Activated CD4-positive, alpha-beta T cell treated with anti-CD3 and anti-CD28 coated beads for 36 hours (primary cell): ENCODE results near the gene STRN4. TPM values are rescaled to one million over a fixed set of nuclear protein-coding genes. Genes with fewer than 3 reads are reported as not detected.
"Not testable (repeated sequence)": the region's sequence is repeated elsewhere in the genome, so short reads cannot be mapped to it uniquely, and the experiment has no call there.

Experiments
- ATAC-seq: fragments of 200-7000 bp; cut with Tn5 transposase; one replicate; pipeline ENCODE4 v1.10.0; 2021; ENCODE audit warnings: mild to moderate bottlenecking, moderate library complexity
- CTCF ChIA-PET: fragments of 350-600 bp; sonication (Branson Sonifier 250); formaldehyde crosslinking; loops from one replicate; lab custom pipeline; 2021; ENCODE audit warnings: antibody characterized with exemption; lab: Charles Lee
- POLR2A ChIA-PET: fragments of 350-600 bp; sonication (Branson Sonifier 250); formaldehyde crosslinking; loops from one replicate; lab custom pipeline; 2021; ENCODE audit warnings: antibody characterized with exemption, inconsistent platforms; lab: Charles Lee
- DNase-seq: peaks from one replicate; pipeline ENCODE4 v3.0.0-alpha.2; 2020
- H3K27ac Mint-ChIP-seq: one replicate; pipeline ENCODE4 v1.8.0; 2021; ENCODE audit warnings: mixed read lengths
- H3K27me3 Mint-ChIP-seq: one replicate; pipeline ENCODE4 v1.8.0; 2021; ENCODE audit warnings: mixed read lengths
- H3K36me3 Mint-ChIP-seq: one replicate; pipeline ENCODE4 v1.8.0; 2021; ENCODE audit warnings: low read depth, mixed read lengths
- H3K4me1 Mint-ChIP-seq: one replicate; pipeline ENCODE4 v1.8.0; 2021; ENCODE audit warnings: mixed read lengths
- H3K4me3 Mint-ChIP-seq: one replicate; pipeline ENCODE4 v1.8.0; 2021; ENCODE audit warnings: mild to moderate bottlenecking, moderate library complexity, mixed read lengths
- H3K9me3 Mint-ChIP-seq: one replicate; pipeline ENCODE4 v1.8.0; 2021; ENCODE audit warnings: low read depth, mixed read lengths
- intact Hi-C, 2 experiments: fragments of 100-400 bp; cut with DNase I in 1 of 2; cut with micrococcal nuclease in 1 of 2; formaldehyde crosslinking; loops; one replicate each; pipeline versions ENCODE4 v1.14.2 to v1.15.1; 2022 to 2024; cut with DNase I, micrococcal nuclease
- total RNA-seq, 2 experiments: library from RNA; stranded (reverse); gene quantifications; one replicate each; pipeline ENCODE4 v1.2.3, GENCODE V29; 2021

Gene STRN4
- total RNA-seq, 2 experiments from 2014 or later: 56.4 to 56.8 TPM

DNA sequence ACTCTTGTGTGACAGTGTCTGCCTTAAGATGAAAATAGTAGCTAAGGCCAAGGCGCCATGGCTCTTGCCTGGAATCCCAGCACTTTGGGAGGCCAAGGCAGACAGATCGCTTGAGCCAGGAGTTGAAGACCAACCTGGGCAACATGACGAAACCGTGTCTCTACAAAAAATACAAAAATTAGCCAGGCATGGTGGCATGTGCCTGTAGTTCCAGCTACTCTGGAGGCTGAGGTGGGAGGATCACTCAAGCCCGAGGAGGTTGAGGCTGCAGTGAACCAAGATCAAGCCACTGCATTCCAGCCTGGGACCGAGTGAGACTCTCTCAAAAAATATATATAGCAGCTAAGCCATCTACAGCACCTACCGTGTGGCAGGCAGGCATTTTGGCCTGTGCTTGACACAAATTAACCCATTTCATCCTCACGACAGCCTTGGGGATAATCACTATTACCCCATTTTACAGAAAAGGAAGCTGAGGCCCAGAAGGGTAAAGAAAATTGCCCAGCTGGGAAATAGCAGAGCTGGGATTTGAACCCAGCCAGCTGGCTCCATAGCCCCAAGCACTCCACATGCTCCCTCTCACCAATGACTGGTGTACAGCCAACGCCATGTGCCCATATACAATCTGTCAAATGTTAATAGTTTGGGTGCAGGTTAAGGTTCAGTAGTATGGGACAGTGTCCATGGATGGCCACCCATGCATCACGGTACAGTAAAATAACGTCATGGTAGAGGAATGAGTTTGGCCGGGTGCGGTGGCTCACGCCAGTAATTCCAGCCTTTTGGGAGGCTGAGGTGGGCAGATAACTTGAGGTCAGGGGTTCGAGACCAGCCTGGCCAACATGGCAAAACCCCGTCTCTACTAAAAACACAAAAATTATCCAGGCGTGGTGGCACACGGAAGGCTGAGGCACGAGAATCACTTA, 39.1 kb upstream of the STRN4 start:
- H3K36me3 Mint-ChIP-seq: peaks cover 61% of the 10 kb centered on the region
- DNase-seq: peak; percentile 30
- ATAC-seq: no peak
- ChIA-PET POLR2A (interaction anchor here (0.5 to 1.5 kb wide), 3 partner anchors 10 to 71 kb away, joined by 3 to 7 read pairs (median 6); no protein-coding TSS in a partner anchor), CTCF (interaction anchor here (0.6 to 2.2 kb wide), 10 partner anchors 12 to 541 kb away, joined by 3 to 17 read pairs (median 4); no protein-coding TSS in a partner anchor)
- no peaks in the 10 kb centered on the region for H3K27me3 Mint-ChIP-seq
- H3K4me1 Mint-ChIP-seq: peaks cover 35% of the 10 kb centered on the region
- H3K4me3 Mint-ChIP-seq: peak overlapping the region; percentile 94
- peak overlapping the region; percentile 94 for H3K27ac Mint-ChIP-seq
- H3K9me3 Mint-ChIP-seq: peaks cover 1% of the 10 kb centered on the region
- intact Hi-C loops: loop anchor here (5.0 kb wide), 5 partner anchors 163 to 822 kb away; partner anchors contain the start of genes BICRA (in 1 of the 2), DHX34 (in 1 of the 2) and ZC3H4 (in 1 of the 2)

DNA sequence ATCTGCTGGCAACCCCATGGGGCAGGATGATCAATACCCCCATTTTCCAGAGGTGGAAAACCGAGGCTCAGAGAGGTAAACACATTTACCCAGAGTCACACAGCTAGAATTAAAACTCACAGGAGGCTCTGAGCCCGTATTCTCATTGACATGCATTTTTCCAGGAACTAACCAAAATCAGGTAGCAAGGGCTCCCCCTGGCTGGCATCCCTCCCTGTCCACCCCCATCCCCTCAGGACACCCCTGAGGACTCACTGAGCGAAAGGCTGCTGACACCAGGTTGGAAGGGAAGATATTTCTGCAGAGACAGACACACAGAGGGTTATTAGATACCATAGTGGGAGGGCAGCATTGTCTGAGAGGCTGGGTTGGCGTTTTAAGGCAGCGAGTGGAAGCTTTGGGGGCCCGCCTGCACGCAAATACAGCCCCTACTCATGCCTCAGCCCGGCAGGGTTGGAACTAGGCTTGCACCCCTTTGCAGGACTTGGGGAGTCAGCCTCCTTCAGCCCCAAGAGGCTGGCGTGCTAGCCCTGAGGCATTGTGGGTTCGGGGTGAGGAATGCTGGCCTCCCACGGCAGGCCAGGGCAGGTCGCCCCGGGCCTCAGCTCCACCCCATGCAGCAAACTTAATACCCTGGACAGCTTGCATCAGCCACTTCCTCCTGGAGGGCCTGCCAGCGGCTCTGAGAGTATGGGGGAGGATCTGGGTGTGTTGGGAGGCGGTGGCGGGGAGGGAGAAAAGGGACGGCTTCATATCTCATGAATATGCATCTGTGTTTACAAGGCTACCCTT, 38.2 kb upstream of the STRN4 start:
- Mint-ChIP-seq H3K27ac (peak overlapping the region; percentile 94), H3K4me1 (peaks cover 35% of the 10 kb centered on the region), H3K9me3 (peaks cover 1% of the 10 kb centered on the region), H3K36me3 (peaks cover 66% of the 10 kb centered on the region), H3K4me3 (peak overlapping the region; percentile 94), H3K27me3 (no peaks in the 10 kb centered on the region)
- POLR2A ChIA-PET: interaction anchor here (0.5 to 1.5 kb wide), 4 partner anchors 9 to 881 kb away, joined by 3 to 7 read pairs (median 4); no protein-coding TSS in a partner anchor
- peak; percentile 50 for ATAC-seq
- intact Hi-C loops: loop anchor here (5.0 kb wide), 5 partner anchors 162 to 823 kb away; partner anchors contain the start of genes BICRA (in 1 of the 2), DHX34 (in 1 of the 2) and ZC3H4 (in 1 of the 2)
- CTCF ChIA-PET: interaction anchor here (0.5 to 2.2 kb wide), 9 partner anchors 13 to 542 kb away, joined by 3 to 17 read pairs (median 4); no protein-coding TSS in a partner anchor
- peak; percentile 88 for DNase-seq

DNA sequence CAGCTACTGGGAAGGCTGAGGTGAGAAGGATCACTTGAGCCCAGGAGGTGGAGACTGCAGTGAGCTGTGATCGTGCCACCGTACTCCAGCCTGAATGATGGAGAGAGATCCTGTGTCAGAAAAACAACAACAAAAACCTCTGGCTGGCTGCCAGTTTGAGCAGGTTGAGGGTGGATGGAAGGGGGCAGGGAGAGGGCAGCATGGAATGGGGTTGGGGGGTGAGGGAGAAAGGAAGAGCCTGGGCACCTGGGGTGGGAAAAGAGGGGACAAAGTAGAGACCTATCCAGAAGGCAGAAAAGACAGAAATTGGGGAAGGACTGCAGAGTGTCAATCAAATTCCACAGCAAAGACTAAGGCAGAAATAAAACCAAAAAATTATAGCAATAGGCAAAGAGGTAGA, 37.4 kb upstream of the STRN4 start:
- Mint-ChIP-seq H3K36me3 (peaks cover 73% of the 10 kb centered on the region), H3K9me3 (no peaks in the 10 kb centered on the region), H3K4me3 (peak overlapping the region; percentile 94), H3K27ac (peak overlapping the region; percentile 94), H3K4me1 (peaks cover 28% of the 10 kb centered on the region), H3K27me3 (no peaks in the 10 kb centered on the region)
- POLR2A ChIA-PET: no interaction called here
- CTCF ChIA-PET: interaction anchor here (1.0 to 2.2 kb wide), 4 partner anchors 17 to 57 kb away, joined by 3 to 17 read pairs (median 6); no protein-coding TSS in a partner anchor
- intact Hi-C loops: no loop called here
- no peak for ATAC-seq
- peak; percentile 14 for DNase-seq

DNA sequence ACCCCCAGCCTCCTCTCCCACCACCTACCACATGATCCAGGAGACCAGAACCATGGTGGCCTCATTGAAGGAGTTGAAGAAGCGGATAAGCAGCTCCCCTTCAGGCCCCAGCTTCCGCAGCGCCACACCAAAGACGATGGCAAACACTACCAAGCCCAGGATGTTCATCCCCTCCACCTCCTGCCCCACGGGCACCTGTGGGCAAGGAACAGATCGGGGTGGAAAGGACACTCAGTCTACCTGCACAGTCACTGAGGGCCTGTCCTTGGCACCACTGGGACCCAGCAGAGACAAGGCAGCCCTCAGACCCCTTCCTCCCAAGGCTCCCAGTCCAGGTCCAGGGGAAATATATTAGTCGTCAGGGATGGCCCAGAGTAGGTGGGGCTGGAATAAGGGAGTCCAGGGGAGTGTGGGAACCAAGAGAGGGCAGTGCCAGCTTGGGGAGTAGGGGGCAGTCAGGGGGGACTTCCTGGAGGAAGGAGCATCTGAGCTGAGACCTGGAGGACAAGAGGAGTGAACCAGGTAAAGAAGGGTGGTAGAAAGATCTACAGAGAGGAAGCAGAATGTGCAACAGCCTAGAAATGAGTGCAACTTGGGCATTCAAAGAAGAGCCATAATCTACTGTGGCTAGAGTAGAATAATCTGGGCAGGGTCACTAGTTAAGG, 36.2 kb upstream of the STRN4 start:
- DNase-seq (no peak), ATAC-seq (no peak)
- Mint-ChIP-seq H3K4me1 (peaks cover 28% of the 10 kb centered on the region), H3K27ac (peak overlapping the region; percentile 77), H3K4me3 (peak overlapping the region; percentile 94), H3K36me3 (peaks cover 85% of the 10 kb centered on the region), H3K9me3 (no peaks in the 10 kb centered on the region), H3K27me3 (no peaks in the 10 kb centered on the region)
- ChIA-PET CTCF (interaction anchor here (0.6 to 1.3 kb wide), 2 partner anchors 10 to 54 kb away, joined by 3 read pairs; no protein-coding TSS in a partner anchor), POLR2A (no interaction called here)
- intact Hi-C loops: no loop called here

DNA sequence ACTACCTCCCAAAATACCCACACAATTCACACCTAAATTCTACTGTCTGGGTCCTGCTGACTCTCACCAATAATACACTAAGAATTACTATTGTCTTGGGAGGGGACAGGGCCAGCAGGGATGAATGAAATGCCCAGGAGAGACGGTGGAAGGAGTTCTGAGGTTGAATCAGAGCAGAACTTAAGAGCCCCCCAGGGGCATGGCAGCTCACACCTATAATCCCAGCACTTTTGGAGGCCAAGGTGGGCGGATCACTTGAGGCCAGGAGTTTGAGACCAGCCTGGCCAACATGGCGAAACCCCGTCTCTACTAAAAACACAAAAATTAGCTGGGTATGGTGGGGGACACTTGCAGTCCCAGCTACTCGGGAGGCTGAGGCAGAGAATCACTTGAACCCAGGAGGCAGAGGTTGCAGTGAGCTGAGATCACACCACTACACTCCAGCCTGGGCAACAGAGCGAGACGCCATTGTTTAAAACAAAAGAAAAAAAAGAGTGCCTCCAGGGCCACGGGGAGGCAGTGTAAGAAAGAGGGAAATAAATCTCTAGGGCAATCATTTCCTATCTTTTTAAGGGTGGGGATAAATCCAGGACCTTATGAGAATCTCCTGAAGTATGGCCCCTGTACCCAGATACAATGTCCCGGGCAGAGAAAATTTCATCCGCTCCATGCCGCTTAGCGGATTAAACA, 31.9 kb upstream of the STRN4 start:
- H3K9me3 Mint-ChIP-seq, intact Hi-C loops, H3K4me3 Mint-ChIP-seq, H3K27ac Mint-ChIP-seq, DNase-seq, ATAC-seq, H3K27me3 Mint-ChIP-seq: not testable (repeated sequence)
- Mint-ChIP-seq H3K36me3 (peaks cover 70% of the 10 kb centered on the region), H3K4me1 (peaks cover 12% of the 10 kb centered on the region)
- CTCF ChIA-PET: interaction anchor here (0.5 to 0.8 kb wide), 2 partner anchors 12 to 157 kb away, joined by 3 read pairs; no protein-coding TSS in a partner anchor
- POLR2A ChIA-PET: interaction anchor here (0.7 kb wide), 2 partner anchors 11 to 23 kb away, joined by 3 to 4 read pairs; no protein-coding TSS in a partner anchor

DNA sequence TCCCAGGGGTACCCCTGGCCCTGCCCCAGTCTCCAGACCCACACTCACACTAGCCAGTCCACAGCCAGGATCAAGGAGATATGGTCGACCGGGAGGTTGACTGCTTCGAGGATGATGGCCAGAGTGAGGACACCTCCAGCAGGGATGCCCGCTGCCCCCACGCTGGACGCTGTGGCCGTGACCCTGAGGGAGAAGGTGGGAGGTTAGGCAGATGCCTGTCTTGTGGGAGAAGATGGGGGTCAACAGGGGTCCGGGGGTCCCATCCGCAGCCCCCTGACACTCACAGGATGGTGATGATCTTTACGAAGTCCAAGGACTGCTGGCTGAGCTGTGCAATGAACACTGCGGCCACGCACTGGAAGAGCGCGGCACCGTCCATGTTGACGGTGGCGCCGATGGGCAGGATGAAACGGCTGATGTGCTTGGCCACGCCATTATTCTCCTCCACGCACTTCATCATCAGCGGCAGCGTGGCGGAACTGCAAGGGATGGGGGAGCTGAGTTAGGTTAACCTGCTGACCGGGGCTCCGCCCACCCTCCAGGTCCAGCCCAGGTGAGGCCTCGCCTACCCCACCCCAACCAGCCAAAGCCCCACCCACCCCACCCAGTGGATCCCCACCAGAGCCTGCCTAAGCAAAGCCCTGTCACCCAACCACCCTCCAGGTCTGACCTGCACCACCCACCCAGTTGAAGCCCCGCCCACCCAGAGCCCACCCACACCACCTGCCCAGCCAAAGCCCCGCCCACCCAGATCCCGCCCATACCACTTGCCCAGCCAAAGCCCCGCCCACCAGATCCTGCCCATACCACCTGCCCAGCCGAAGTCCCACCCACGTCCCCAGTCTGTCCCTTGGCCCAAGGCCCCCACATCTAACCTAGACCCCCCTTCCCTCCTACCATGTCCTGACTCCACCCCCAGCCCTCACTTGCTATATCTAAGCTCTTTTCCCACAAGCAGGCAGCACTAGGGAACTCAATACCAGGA, 31.0 kb upstream of the STRN4 start:
- Mint-ChIP-seq H3K9me3 (no peaks in the 10 kb centered on the region), H3K4me1 (peaks cover 4% of the 10 kb centered on the region), H3K36me3 (peaks cover 64% of the 10 kb centered on the region)

DNA sequence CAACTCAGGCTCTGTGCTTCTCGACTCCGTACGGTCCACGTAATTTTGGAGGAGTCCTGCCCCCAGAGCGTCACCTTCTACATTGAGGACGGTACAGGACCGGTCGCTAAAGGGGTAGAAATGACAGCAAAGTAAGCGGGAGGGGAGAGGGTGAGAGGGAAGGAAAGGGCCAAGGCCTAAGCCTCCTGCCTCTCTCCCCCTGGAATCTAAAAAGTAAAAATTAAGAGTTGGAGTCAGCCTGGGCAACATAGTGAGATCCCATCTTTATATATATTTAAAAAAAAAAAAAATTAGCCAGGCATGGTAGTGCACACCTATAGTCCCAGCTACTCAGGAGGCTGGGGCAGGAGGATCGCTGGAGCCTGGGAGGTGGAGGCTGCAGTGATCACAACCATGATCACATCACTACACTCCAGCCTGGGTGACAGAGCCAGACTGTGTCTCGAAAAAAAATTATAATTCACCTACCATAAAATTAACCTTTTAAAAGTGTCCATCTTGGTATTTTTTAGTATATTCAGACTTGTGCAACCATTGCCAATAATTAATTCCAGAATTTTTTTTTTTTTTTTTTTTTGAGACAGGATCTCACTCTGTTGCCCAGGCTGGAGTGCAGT, 29.5 kb upstream of the STRN4 start:
- Mint-ChIP-seq H3K9me3 (no peaks in the 10 kb centered on the region), H3K36me3 (peaks cover 58% of the 10 kb centered on the region), H3K27ac (no peak overlapping the region), H3K27me3 (no peaks in the 10 kb centered on the region), H3K4me1 (peaks cover 2% of the 10 kb centered on the region), H3K4me3 (no peak overlapping the region)
- ChIA-PET CTCF (interaction anchor here (0.6 to 1.1 kb wide), 3 partner anchors 9 to 65 kb away, joined by 3 read pairs; partner anchors contain the start of gene SLC1A5), POLR2A (interaction anchor here (0.7 to 1.7 kb wide), 2 partner anchors 9 to 11 kb away, joined by 4 to 7 read pairs; no protein-coding TSS in a partner anchor)
- DNase-seq: no peak
- no peak for ATAC-seq
- intact Hi-C loops: no loop called here

More for the DNA sequence above, 31.0 kb upstream of the STRN4 start:
- intact Hi-C loops: no loop called here
- ChIA-PET POLR2A (interaction anchor here (0.7 kb wide), 1 partner anchor 22 kb away, joined by 4 read pairs; no protein-coding TSS in a partner anchor), CTCF (interaction anchor here (0.7 to 0.8 kb wide), 2 partner anchors 11 to 248 kb away, joined by 3 to 4 read pairs; no protein-coding TSS in a partner anchor)
- ATAC-seq: peak; percentile 16
- Mint-ChIP-seq H3K4me3 (no peak overlapping the region), H3K27ac (no peak overlapping the region), H3K27me3 (no peaks in the 10 kb centered on the region)
- peak; percentile 59 for DNase-seq

DNA sequence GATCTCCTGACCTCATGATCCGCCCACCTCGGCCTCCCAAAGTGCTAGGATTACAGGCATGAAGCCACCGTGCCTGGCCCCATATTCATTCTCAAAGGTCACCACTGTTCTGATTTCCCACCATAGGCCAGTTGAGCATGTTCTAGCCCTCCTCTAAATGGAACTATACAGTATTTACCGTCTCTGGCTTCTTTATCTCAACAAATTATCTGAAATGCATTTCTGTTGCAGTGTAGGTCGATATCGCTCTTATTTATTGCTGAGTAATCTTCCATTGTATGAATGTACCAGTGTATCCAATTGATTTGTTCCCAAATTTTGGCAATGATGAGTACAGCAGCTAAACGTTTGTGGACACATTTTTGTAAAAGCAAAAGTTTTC, 26.8 kb upstream of the STRN4 start:
- Mint-ChIP-seq H3K4me1 (no peaks in the 10 kb centered on the region), H3K9me3 (no peaks in the 10 kb centered on the region), H3K27me3 (no peaks in the 10 kb centered on the region), H3K36me3 (peaks cover 41% of the 10 kb centered on the region), H3K4me3 (no peak overlapping the region), H3K27ac (peak overlapping the region; percentile 37)
- intact Hi-C loops: no loop called here
- CTCF ChIA-PET: interaction anchor here (1.4 kb wide), 1 partner anchor 19 kb away, joined by 3 read pairs; no protein-coding TSS in a partner anchor
- DNase-seq: no peak
- ATAC-seq: no peak
- POLR2A ChIA-PET: interaction anchor here (0.7 kb wide), 1 partner anchor 36 kb away, joined by 3 read pairs; no protein-coding TSS in a partner anchor
